Measurements from ENCODE around the gene RPGRIP1. TPM values are rescaled to one million over a fixed set of nuclear protein-coding genes. Genes with fewer than 3 reads are reported as not detected.
"Not testable (repeated sequence)": the region's sequence is repeated elsewhere in the genome, so short reads cannot be mapped to it uniquely, and the experiment has no call there.

The RPGRIP1 gene
- 0.08 and 0.21 TPM in 2 replicates for total RNA-seq (2014; rRNA removed; shearing (Covaris generic))
- 0.05 TPM in 1 of 2 replicates, not detected in the other for polyA plus RNA-seq (2015; cell fraction: cytosol; rRNA removed)
- polyA plus RNA-seq (2015; cell fraction: nucleus; rRNA removed), result not detected in 2 replicates

DNA sequence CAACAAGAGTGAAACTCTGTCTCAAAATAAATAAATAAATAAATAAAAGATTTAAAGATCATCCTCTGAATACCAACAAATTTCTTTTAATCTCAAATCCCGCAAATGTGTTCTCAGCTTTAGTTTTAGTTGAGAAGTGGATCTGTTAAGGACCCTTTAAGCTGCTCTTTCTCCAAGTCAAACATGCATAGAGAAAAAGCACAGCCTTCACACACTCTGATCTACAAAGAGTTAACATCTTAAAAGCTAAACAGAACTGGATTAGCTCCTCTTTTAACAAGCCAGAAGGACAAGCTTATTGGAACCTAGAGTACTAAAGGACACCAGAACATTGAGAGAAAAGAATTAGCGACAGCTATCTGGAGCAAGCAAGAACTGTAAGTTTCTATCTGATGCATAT, at the start of gene RPGRIP1:
Gene RPGRIP1 (plus strand): TSS at position 301 of the 400 bp plus-strand sequence. CDS start 7,894 bp downstream, outside the sequence.
- DNase-seq (ENCODE audit: low read depth, low spot score), result no peak
- in situ Hi-C loops (cut with HindIII; ENCODE audit: low pct_unique_long_range_greater_than_20kb, low sequenced_read_pairs), result no loop called here

DNA sequence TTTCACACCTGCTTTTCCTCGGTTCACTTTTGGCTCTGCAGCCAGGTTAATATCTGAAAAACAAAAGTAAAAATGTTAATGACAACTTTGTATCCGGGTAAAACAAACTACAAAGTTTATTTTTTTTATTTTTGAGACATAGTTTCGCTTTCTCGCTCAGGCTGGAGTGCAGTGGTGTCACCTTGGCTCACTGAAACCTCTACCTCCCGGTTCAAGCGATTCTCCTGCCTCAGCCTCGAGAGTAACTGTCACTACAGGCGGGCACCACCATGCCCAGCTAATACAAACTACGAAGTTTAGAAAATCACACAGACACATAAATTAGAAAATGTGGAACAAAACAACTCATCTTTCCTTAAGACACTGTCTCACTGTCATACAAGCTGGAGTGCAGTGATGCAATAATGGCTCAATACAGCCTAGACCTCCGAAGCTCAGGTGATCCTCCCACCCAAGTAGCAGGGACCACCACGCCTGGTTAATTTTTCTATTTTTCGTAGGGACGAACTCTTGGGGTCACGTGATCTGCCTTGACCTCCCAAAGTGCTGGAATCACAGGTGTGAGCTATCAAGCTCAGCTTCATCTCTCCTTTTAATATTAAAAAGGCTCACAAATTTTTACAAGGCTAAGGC, 48.7 kb upstream of the RPGRIP1 start:
- DNase-seq (ENCODE audit: low read depth, low spot score), result no peak
- in situ Hi-C loops (cut with HindIII; ENCODE audit: low pct_unique_long_range_greater_than_20kb, low sequenced_read_pairs), result no loop called here

DNA sequence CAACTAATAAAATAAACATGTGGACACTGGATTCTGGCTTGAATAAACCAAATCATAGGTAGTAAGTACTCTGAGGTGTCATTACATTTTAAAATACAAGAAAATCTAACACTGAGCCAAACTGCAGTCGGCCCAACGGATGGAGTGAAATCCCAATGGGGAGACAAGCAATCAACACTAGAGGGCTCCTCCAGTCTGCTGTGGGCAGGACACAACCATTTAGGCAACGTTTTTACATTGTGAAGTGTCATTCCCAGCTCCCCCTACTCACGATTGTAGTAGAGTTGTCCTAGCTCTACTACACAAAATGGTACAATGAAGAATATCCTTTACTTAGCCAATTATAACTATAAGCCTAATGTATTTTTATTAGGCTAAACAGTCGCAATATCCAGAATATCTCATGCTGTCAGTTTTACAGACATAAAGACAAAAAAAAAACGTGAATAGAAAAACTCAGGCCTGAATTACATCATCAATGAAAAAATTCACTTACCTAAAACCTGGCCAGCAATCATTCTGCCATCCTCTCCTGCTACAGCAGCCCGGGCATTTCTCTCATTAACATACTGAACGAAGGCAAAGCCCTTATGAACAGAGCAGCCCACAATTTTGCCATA, 46.3 kb upstream of the RPGRIP1 start:
- DNase-seq (ENCODE audit: low read depth, low spot score), result peak; percentile 46
- in situ Hi-C loops (cut with HindIII; ENCODE audit: low pct_unique_long_range_greater_than_20kb, low sequenced_read_pairs), result no loop called here

DNA sequence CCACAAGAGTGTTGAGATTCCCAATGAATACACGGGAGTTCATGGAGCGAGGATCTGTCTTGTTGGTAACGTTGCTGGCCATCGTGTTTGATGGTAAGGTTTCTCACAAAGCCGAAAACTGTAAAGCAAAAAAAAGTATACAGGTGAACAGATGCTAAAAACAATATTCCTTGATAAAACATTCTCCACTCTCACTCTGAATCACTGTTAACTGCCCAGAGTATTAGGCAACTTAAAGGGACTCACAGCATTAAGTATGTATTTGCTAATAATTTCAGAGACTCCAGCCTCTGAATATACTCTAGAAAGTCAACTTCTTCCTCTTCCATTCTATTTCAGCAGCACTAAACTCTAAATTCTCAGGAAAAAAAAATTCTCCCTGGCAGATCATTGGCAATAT, 45.8 kb upstream of the RPGRIP1 start:
- in situ Hi-C loops (cut with HindIII; ENCODE audit: low pct_unique_long_range_greater_than_20kb, low sequenced_read_pairs), result no loop called here
- no peak for DNase-seq (ENCODE audit: low read depth, low spot score)

DNA sequence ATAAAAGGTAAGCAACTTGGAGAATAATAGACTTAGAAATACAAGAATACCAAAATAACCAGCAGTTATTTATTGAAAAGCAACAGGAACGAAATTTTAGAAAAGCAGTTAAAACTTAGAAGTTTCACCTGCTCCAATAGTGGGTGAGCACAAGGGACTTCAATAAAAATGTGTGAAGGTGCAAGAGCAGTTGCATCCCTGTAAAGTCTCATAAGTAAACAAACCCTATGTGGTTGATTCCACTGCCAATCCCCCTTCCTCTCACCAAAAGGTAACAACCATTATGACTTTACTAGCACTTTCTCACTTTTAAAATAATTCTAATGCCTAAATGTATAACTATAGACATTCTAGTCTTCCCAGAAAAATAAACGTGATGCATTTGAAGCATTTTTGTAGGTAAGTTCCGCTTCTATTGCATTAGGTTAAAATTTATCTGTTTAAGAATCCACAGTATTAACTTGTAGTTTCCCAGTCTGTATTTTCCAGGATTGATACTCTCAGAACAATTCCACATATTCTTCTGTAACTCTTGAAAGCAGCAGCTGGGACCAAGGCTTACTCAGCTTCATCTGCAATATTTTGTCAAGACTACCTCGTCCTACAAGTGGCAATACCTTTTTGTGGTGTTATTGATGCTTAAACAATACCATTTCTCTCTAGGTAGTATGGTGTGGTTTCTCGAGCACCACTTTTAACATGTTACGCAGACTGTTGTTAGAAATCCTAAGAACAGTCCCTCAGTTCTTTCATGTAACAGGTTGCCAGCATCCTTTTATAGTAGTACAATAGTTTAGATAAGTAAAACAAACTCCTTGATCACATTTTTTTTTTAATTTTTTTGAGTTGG, 42.7 kb upstream of the RPGRIP1 start:
- DNase-seq (ENCODE audit: low read depth, low spot score), result no peak
- in situ Hi-C loops (cut with HindIII; ENCODE audit: low pct_unique_long_range_greater_than_20kb, low sequenced_read_pairs), result no loop called here

DNA sequence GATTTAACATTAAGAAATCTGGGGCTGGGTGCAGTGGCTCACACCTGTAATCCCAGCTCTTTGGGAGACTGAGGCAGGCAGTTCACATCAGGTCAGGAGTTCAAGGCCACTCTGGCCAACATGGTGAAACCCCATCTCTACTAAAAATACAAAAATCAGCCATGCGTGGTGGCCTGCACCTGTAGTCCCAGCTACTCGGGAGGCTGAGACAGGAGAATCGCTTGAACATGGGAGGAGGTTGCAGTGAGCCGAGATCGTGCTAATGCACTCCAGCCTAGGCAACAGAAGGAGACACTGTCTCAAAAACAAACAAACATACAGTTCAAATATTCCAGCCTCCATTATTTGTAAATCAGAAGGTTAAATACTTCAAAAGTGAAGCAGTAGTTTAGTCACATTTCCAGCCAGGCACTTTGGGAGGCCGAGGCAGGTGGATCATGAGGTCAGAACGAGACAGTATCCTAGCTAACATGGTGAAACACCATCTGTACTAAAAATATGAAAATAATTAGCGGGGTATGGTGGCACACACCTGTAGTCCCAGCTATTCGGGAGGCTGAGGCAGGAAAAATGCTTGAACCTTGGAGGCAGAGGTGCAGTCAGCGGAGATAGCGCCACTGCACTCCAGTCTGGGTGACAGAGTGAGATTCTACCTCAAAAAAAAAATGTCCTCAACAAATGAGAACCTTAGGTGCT, 40.9 kb upstream of the RPGRIP1 start:
- in situ Hi-C loops (cut with HindIII; ENCODE audit: low pct_unique_long_range_greater_than_20kb, low sequenced_read_pairs), result no loop called here
- DNase-seq (ENCODE audit: low read depth, low spot score), result no peak

DNA sequence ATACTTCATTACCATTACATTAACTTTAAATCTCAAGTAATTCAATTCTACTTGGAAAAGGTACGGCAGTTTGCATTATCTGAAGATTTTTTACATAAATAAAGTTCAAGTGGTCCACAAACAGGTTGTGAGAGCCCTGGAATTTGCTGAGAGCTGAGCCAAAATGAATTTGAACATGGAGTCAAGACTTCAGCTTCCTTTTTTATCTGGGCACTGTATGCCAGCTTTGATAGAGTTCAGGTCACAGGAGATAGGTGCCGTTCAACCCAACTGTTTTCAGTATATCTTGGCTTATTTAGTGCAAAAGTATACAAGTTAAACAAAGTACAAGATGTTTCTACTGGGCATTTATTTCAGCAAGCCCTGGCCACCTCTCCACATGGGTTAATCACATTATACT, 39.5 kb upstream of the RPGRIP1 start:
- DNase-seq (ENCODE audit: low read depth, low spot score), result no peak

DNA sequence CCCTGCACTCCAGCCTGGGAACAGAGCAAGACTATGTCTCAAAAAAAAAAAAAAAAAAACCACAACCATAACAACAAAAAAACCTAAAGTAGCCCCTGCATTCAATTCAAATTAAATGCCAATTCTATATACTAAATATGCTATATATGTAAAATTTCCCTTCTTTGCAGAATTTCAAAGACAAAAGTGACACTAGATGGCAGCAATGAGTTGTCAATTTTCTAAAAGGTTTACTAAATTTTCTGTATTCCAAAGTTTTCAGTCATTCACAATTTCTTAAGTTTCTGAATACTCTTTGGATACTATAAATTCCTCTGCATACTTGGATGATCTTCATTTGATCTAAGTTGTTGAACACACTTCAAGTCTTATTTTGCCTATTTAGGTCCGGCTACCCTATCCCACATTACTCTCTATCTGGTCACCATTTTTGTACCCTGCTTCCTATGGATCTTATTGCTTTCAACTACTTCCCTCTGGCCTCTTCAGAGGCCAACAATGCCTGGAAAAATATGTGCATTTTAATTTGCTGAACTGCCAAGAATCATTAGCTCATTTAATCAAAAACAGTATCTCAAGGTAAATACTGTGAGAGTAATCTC, 38.6 kb upstream of the RPGRIP1 start:
- in situ Hi-C loops (cut with HindIII; ENCODE audit: low pct_unique_long_range_greater_than_20kb, low sequenced_read_pairs), result no loop called here
- peak; percentile 48 for DNase-seq (ENCODE audit: low read depth, low spot score)

More for the DNA sequence above, 39.5 kb upstream of the RPGRIP1 start:
- in situ Hi-C loops (cut with HindIII; ENCODE audit: low pct_unique_long_range_greater_than_20kb, low sequenced_read_pairs), result no loop called here

DNA sequence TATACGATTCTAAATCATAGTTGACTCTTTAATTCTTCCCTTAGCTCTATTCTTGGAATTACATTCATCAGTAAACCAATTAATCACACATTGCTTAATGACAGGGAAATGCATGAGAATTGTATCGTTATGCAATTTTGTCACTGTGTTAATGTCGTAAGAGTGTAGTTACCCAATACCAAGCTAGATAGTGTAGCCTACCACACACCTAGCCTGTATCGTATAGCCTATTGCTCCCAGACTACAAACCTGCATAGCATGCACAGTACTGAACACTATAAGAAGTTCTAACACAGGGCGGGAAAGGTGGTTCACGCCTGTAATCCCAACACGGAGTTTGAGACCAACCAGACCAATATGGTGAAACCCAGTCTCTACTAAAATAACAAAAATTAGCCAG, 35.3 kb upstream of the RPGRIP1 start:
- in situ Hi-C loops (cut with HindIII; ENCODE audit: low pct_unique_long_range_greater_than_20kb, low sequenced_read_pairs), result no loop called here
- no peak for DNase-seq (ENCODE audit: low read depth, low spot score)

DNA sequence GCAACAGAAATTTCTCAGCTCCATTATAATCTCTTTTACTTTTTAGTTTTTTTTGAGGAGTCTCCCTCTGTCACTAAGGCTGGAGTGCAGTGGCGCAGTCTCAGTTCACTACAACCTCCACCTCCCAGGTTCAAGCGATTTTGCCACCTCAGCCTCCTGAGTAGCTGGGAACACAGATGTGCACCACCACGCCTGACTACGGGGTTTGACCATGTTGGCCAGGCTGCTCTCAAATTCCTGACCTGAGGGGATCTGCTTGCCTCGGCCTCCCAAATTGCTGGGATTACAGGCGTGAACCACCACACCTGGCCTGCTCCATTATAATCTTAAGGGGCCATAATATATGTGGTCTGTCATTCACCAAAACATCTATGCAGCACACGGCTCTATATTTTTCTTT, 34.1 kb upstream of the RPGRIP1 start:
- in situ Hi-C loops (cut with HindIII; ENCODE audit: low pct_unique_long_range_greater_than_20kb, low sequenced_read_pairs), result no loop called here
- no peak for DNase-seq (ENCODE audit: low read depth, low spot score)

DNA sequence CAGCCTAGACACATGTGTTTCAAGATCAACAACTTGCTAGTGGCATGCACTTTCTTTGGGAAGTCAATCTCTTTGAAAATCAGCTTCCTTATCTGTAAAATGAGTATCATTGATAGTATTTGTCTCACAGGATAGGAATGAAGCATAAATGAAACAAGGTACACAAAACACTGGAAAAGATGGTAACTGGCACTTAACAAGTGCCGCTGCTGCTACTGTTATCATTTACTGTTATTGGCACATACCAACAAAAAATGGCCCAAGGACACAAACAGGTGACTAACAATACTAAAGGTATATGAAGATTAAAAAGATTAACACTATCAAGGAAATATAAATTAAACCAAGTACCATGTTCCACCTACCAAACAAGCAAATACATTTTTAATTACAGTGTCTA, 31.5 kb upstream of the RPGRIP1 start:
- DNase-seq (ENCODE audit: low read depth, low spot score), result no peak
- in situ Hi-C loops (cut with HindIII; ENCODE audit: low pct_unique_long_range_greater_than_20kb, low sequenced_read_pairs), result no loop called here

DNA sequence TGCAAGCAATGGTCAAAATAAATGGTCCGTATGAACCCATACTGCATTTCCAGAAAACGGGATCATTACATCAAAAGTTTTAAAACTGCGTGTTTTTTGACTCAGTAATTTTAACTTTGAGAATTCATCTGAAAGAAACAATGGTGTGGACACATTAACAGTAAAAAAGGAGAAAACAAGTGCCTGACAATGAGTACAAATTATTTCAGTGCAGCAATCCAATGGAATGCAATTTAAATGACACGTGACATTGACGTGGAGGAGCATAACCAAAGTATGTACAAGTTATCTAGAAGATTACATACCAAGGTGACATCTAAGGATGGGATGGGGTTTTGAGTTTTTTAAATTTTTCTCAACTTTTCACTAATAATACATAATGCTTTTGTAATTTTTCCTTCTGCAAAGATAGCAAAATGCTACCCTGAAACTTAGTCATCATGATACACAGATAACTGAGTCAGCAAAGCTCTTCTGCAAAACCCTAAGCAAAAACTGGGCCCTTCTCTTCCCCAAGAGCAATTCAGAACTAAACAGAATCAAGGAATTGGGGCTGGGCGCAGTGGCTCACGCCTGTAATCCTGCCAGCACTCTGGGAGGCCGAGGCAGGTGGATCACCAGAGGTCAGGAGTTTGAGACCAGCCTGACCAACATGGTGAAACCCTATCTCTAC, 31.0 kb upstream of the RPGRIP1 start:
- no peak for DNase-seq (ENCODE audit: low read depth, low spot score)
- in situ Hi-C loops (cut with HindIII; ENCODE audit: low pct_unique_long_range_greater_than_20kb, low sequenced_read_pairs), result no loop called here

DNA sequence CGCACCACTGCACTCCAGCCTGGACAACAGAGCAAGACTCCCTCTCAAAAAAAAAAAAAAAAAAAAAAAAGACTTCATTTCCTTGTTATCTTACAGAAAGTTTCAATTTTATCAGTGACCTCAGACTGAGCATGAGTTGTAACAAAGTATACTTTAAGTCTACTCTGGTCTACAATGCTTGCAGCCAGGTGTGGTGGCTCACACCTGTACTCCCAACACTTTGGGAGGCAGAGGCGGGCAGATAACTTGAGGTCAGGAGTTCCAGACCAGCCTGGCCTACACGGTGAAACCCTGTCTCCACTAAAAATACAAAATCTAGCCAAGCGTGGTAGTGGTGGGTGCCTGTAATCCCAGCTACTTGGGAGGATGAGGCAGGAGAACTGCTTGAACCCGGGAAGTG, 28.7 kb upstream of the RPGRIP1 start:
- in situ Hi-C loops (cut with HindIII; ENCODE audit: low pct_unique_long_range_greater_than_20kb, low sequenced_read_pairs), result no loop called here

DNA sequence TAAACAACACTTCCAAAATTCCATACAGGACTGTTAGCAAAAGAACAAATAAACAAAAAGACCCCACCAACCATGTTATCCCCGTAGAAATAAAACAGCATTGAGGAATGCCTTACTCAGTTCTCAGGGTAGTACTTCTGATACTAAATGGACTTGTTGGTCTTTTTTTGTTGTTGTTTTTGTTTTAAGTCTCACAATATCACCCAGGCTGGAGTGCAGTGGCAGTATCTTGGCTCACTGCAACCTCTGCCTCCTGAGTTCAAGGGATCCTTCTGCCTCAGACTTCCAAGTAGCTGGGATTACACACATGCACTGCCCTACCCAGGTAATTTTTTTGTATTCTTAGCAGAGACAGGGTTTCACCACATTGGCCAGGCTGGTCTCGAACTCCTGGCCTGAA, 27.7 kb upstream of the RPGRIP1 start:
- DNase-seq (ENCODE audit: low read depth, low spot score), result no peak
- in situ Hi-C loops (cut with HindIII; ENCODE audit: low pct_unique_long_range_greater_than_20kb, low sequenced_read_pairs), result no loop called here

More for the DNA sequence above, 28.7 kb upstream of the RPGRIP1 start:
- DNase-seq (ENCODE audit: low read depth, low spot score), result no peak

DNA sequence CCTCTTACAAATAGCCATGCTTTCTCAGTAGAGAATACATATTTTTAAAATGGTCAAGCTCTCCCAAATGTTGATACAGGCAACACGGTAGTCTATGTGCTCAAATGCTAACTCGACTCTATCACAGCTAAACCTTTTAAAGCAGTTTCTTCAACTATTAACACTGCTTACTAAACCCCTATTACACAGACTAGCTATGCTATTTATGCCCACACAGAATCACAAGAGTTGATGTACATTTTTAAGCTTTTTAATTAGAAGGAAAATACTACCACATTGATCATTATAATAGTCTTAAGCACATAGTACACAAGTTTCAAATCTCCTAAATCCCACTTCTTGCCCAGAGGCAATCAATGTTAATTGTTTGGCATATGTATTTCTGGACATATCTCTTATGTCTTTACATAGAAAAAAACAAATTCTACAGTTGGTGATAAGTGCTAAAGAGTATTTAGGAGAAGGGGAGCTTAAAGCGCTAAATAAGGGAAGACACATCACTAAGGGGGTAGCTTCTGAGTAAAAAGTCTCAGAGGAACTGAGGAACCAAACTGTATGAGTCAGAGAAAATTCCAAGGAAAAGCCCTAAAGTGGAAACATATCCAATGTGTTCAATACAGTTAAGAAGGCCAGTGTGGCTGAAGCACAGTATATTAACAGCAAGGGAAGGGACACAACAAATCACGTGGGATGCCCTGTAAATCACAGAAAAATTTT, 24.3 kb upstream of the RPGRIP1 start:
- no peak for DNase-seq (ENCODE audit: low read depth, low spot score)
- in situ Hi-C loops (cut with HindIII; ENCODE audit: low pct_unique_long_range_greater_than_20kb, low sequenced_read_pairs), result no loop called here

DNA sequence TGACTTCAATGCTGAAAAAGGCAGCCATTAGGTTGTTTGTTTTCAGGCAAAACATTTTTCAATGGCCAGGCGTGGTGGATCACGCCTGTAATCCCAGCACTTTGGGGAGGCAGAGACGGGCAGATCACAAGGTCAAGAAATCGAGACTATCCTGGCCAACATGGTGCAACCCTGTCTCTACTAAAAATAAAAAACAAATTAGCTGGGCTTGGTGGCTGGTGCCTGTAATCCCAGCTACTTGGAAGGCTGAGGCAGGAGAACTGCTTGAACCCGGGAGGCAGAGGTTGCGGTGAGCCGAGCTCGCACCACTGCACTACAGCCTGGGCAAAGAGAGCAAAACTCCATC, 23.8 kb upstream of the RPGRIP1 start:
- in situ Hi-C loops (cut with HindIII; ENCODE audit: low pct_unique_long_range_greater_than_20kb, low sequenced_read_pairs); DNase-seq (ENCODE audit: low read depth, low spot score): not testable (repeated sequence)

Measured in SK-MEL-5 (cell line).